ENCODE measurements around the gene IDI2.

GRCh38 chr10:987620-987869, 38.1 kb downstream of the IDI2 start:
- TF ChIP-seq SOX13 (IDR thresholded peaks at IDR 0.05): no peak
- no peak for TF ChIP-seq SOX13 (CRISPR knock-in tag; conservative IDR thresholded peaks at IDR 0.05 in 1 of 2, IDR thresholded peaks at IDR 0.05 in 1 of 2)
- TF ChIP-seq MAFG (CRISPR knock-in tag; IDR thresholded peaks at IDR 0.05): no peak
- no peak for TF ChIP-seq CBX5 (CRISPR knock-in tag; IDR thresholded peaks at IDR 0.05; ENCODE audit: borderline replicate concordance)
- TF ChIP-seq ATF3 (CRISPR knock-in tag; IDR thresholded peaks at IDR 0.05): no peak
- TF ChIP-seq RAD21 (CRISPR knock-in tag; IDR thresholded peaks at IDR 0.05): no peak
- TF ChIP-seq GATAD2A (CRISPR knock-in tag; IDR thresholded peaks at IDR 0.05): no peak
- no peak for TF ChIP-seq ISX (CRISPR knock-in tag; conservative IDR thresholded peaks at IDR 0.05)
- no peak for TF ChIP-seq MAFF (IDR thresholded peaks at IDR 0.05; ENCODE audit: low read depth, low read length)
- TF ChIP-seq, protein P1, sequence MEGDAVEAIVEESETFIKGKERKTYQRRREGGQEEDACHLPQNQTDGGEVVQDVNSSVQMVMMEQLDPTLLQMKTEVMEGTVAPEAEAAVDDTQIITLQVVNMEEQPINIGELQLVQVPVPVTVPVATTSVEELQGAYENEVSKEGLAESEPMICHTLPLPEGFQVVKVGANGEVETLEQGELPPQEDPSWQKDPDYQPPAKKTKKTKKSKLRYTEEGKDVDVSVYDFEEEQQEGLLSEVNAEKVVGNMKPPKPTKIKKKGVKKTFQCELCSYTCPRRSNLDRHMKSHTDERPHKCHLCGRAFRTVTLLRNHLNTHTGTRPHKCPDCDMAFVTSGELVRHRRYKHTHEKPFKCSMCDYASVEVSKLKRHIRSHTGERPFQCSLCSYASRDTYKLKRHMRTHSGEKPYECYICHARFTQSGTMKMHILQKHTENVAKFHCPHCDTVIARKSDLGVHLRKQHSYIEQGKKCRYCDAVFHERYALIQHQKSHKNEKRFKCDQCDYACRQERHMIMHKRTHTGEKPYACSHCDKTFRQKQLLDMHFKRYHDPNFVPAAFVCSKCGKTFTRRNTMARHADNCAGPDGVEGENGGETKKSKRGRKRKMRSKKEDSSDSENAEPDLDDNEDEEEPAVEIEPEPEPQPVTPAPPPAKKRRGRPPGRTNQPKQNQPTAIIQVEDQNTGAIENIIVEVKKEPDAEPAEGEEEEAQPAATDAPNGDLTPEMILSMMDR (CRISPR knock-in tag; IDR thresholded peaks at IDR 0.05): no peak
- TF ChIP-seq MED1 (CRISPR knock-in tag; IDR thresholded peaks at IDR 0.05): no peak
- no peak for TF ChIP-seq MAZ (IDR thresholded peaks at IDR 0.05; ENCODE audit: borderline replicate concordance, low read depth, low read length)
- TF ChIP-seq MAZ (CRISPR knock-in tag; IDR thresholded peaks at IDR 0.05; ENCODE audit: low read depth): no peak
